Ascending aorta (tissue), 2 donors: Measurements from ENCODE around the gene KASH5. TPM values are rescaled to one million over a fixed set of nuclear protein-coding genes. Genes with fewer than 3 reads are reported as not detected.

Experiments used
- DNase-seq, 2 donors: peaks; one replicate each; pipeline ENCODE4 v3.0.0-alpha.2; 2019; ENCODE audit warnings: low spot score in 2 of 2
- H3K27ac ChIP-seq, 2 donors: fragments of 200-600 bp; sonication (generic); one replicate each; pipeline ENCODE4 v1.5.1; 2016 to 2017; ENCODE audit warnings: mild to moderate bottlenecking in 1 of 2
- H3K27me3 ChIP-seq: fragments of 200-600 bp; sonication (generic); one replicate; pipeline ENCODE4 v1.5.1; 2017
- H3K36me3 ChIP-seq, 2 donors: fragments of 200-600 bp; sonication (generic); one replicate each; pipeline ENCODE4 v1.5.1; 2016
- H3K4me1 ChIP-seq, 2 donors: fragments of 200-600 bp; sonication (generic); one replicate each; pipeline ENCODE4 v1.5.1; 2016 to 2017; ENCODE audit warnings: mild to moderate bottlenecking in 1 of 2
- H3K4me3 ChIP-seq, 2 donors: fragments of 200-600 bp; sonication (generic); one replicate each; pipeline ENCODE4 v1.5.1; 2016 to 2017; ENCODE audit warnings: mild to moderate bottlenecking in 1 of 2
- H3K9me3 ChIP-seq, 2 donors: fragments of 200-600 bp; sonication (generic); one replicate each; pipeline ENCODE4 v1.5.1; 2016
- intact Hi-C: fragments of 100-400 bp; cut with DNase I; formaldehyde crosslinking; loops from one replicate; pipeline ENCODE4 v1.15.1; 2023
- total RNA-seq: library from RNA; depleted of rRNA; stranded (reverse); fragments of >200 nt; gene quantifications from one replicate; pipeline ENCODE4 v1.1.0, GENCODE V29; 2016
- TF ChIP-seq, protein P1 (sequence below), 3 experiments: fragments of 200-600 bp in 2 of 3; fragments of 450-650 bp in 1 of 3; sonication (generic) in 2 of 3; IDR thresholded peaks; one replicate each; pipeline ENCODE4 v1.5.1; 2016 to 2019; ENCODE audit warnings: antibody characterized with exemption in 3 of 3, mild to moderate bottlenecking in 1 of 3, moderate library complexity in 1 of 3

KASH5 gene
- total RNA-seq, 1 donor from 2014 or later = not detected

DNA sequence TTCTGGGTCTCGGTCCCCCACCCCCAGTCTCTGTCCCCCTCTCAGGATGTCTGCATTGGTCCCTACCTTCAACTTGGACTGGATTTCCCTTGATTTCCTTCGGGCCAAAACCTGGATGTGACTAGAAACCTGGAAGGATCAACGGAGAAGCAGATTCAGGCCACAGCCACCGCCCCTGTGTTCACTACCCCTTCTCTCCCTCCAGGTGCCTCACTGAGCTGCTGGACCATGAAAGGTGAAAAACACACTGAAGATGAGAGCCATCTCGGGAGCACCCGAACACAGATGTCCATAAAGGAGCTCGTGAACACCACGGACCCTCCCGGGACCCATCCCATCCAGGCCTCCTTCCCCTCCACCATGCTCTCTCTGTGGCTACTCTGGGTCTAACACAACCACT, 30.9 kb upstream of the KASH5 start:
- DNase-seq = no peak
- no peaks in the 10 kb centered on the region for H3K9me3 ChIP-seq
- TF ChIP-seq, protein P1, sequence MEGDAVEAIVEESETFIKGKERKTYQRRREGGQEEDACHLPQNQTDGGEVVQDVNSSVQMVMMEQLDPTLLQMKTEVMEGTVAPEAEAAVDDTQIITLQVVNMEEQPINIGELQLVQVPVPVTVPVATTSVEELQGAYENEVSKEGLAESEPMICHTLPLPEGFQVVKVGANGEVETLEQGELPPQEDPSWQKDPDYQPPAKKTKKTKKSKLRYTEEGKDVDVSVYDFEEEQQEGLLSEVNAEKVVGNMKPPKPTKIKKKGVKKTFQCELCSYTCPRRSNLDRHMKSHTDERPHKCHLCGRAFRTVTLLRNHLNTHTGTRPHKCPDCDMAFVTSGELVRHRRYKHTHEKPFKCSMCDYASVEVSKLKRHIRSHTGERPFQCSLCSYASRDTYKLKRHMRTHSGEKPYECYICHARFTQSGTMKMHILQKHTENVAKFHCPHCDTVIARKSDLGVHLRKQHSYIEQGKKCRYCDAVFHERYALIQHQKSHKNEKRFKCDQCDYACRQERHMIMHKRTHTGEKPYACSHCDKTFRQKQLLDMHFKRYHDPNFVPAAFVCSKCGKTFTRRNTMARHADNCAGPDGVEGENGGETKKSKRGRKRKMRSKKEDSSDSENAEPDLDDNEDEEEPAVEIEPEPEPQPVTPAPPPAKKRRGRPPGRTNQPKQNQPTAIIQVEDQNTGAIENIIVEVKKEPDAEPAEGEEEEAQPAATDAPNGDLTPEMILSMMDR (IDR thresholded peaks at IDR 0.05) = no peak
- H3K27me3 ChIP-seq = no peaks in the 10 kb centered on the region
- H3K36me3 ChIP-seq = peaks cover 21 to 37% of the 10 kb centered on the region in 2 donors
- no peak overlapping the region for H3K4me3 ChIP-seq
- intact Hi-C loops = no loop called here
- no peaks in the 10 kb centered on the region for H3K4me1 ChIP-seq
- no peak overlapping the region for H3K27ac ChIP-seq

DNA sequence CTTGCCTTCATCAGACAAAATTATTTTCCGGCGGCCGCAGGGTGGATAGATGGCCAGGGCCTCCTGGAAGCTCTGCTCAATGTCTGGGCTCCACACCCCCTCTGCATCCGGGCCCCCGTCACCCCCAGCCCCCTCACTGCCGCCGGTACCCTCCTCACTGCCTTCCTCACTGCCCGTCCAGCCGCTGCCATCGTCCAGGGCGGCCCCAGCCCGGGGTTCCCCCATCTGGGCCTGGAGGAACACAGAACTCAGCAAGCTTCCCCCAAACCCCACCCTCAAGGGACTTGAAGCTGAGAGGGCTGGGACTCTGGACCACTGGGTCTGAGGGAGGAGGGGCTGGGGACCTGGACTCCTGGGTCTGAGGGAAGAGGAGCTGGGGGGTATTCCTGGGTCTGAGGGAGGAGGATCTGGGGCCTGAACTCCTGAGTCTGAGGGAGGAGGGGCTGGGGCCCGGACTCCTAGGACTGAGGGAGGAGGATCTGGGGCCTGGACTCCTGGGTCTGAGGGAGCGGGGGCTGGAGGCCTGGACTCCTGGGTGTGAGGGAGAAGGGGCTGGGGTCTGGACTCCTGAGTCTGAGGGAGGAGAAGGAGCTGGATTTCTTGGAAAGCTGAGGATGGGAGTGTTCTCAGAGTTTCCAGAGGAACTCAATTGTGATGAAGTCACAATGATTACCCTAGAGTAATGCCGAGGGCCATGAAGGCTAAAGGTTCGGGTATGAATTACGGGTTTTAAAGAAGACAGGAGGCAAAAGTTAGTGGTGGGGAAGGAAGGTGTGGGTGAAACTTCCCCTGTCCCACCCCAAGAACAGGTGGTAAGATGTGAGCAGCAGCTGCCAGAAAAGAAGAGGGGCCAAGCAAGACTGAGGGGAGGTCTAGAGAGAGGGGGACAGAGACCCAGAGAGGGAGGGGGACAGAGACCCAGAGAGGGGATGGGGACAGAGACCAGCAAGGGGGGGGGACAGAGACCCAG, 27.9 kb upstream of the KASH5 start:
- H3K36me3 ChIP-seq = peaks cover 4 to 26% of the 10 kb centered on the region in 2 donors
- H3K27me3 ChIP-seq = no peaks in the 10 kb centered on the region
- TF ChIP-seq, protein P1 (IDR thresholded peaks at IDR 0.05) = no peak
- H3K27ac ChIP-seq = peak overlapping the region; percentile 88 to 89
- intact Hi-C loops = loop anchor here (5.0 kb wide), 3 partner anchors 232 to 723 kb away; partner anchors contain the start of genes DBP, PRMT1 and PRR12
- peaks cover 0 to 7% of the 10 kb centered on the region in 2 donors for H3K4me1 ChIP-seq
- no peak for DNase-seq
- no peaks in the 10 kb centered on the region for H3K9me3 ChIP-seq
- no peak overlapping the region for H3K4me3 ChIP-seq

DNA sequence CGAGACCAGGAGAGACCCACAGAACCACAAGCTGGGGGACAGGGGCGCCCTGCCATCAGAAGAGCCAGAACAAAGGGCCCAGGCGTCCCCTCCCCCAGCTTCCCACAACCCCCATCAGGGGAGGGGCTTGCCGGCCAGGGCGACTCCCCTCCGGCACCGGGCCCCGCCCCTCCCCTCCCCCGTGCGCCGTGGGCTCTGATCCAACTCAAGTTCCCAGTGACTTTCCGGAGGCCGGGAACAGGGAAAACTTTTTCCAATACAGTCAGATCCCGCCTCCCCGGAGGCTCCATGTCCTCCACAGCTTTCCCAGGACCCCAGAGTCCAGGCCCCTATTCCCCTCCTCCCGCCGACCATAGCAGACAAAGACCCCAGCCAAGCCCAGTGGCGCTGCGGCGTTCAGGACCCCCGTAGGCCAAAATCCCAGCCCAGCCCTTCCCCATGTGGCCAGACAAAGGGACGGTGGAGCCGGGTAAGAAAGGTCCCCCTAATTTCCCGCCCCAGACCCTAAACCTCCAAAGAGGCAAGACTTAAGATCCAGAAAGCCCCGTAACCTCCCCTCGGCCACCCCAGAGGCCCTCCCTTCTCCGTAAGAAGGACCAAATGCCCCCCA, 26.5 kb upstream of the KASH5 start:
- intact Hi-C loops = loop anchor here (5.0 kb wide), 3 partner anchors 231 to 724 kb away; partner anchors contain the start of genes DBP, PRMT1 and PRR12
- peak; percentile 23 to 88 for DNase-seq
- H3K4me3 ChIP-seq = peak overlapping the region; percentile 62 to 76
- peak overlapping the region; percentile 88 to 89 for H3K27ac ChIP-seq
- no peaks in the 10 kb centered on the region for H3K27me3 ChIP-seq
- no peaks in the 10 kb centered on the region for H3K9me3 ChIP-seq
- TF ChIP-seq, protein P1 (IDR thresholded peaks at IDR 0.05) = no peak
- peaks cover 0 to 17% of the 10 kb centered on the region in 2 donors for H3K36me3 ChIP-seq
- H3K4me1 ChIP-seq = peaks cover 0 to 7% of the 10 kb centered on the region in 2 donors

DNA sequence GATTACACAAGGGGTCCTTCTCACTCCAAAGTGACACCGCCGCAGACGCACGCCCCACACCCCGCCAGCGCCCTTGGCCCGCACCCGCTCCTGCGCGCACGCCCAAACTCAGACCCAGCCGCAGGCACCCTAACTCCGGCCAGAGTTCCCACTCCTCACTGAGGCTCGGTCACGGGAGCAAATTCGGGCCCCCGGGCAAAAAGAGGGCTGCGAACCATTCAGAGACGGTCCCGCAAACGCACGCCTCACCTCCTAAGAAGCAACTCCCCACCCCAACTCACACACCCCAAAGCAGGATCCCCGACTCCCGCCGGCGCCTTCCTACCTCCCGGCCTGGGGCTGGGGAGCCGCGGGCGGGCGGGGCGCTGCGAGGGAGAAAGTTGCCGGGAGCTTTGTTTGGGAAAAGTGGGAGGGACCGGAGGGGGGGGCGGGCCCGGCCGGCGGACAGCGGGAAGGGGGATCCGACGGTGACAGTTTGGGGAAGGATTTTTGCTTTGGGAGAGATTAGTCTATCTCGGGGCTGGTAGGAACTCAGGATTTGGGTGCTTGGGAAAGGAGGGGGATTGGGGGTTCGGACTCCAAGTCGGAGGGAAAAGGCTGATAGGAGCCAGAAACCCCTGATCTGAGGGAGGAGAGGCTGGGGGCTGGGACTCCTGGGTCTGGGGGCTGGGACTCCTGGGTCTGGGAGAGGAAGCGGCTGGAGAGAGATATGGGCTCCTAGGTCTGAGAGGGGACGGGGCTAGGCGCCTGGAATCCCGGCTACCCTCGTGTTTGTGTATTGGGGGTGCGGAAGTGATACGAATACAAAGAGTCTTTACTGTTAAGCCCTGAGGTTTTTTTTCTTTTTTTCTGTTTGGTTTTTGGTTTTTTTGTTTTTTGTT, 25.8 kb upstream of the KASH5 start, which contains the start of gene TEAD2:
TSS of gene TEAD2 (minus strand) at position 369 of the 881 bp plus-strand sequence. CDS start 2,341 bp downstream, outside the sequence.
- H3K4me1 ChIP-seq = peaks cover 0 to 7% of the 10 kb centered on the region in 2 donors
- TF ChIP-seq, protein P1 (IDR thresholded peaks at IDR 0.05) = no peak
- H3K9me3 ChIP-seq = no peaks in the 10 kb centered on the region
- intact Hi-C loops = loop anchor here (5.0 kb wide), 3 partner anchors 230 to 725 kb away; partner anchors contain the start of genes DBP, PRMT1 and PRR12
- H3K27me3 ChIP-seq = no peaks in the 10 kb centered on the region
- DNase-seq = peak in 1 of 2 donors; percentile 85
- H3K27ac ChIP-seq = peak within 1 kb of the TSS; percentile 88 to 89
- H3K4me3 ChIP-seq = peak within 1 kb of the TSS; percentile 62 to 76
- H3K36me3 ChIP-seq = peaks cover 0 to 17% of the 10 kb centered on the region in 2 donors

DNA sequence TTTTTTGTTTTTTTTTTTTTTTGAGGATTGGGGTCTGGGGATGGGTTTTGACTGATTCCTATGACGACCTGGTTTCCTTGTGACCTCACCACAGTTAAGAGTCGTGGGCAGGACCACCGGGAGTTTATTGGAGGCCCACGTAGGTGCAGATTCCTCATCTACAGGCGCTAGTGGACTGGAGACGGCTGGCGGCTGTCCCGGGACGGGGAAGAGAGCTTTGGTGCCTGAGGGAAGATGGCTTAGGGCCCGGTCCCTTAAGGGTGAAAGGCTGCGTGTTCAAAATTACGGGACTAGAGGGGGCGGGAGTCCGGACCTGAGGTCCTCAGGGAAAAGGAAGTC, 25.2 kb upstream of the KASH5 start:
- TF ChIP-seq, protein P1 (IDR thresholded peaks at IDR 0.05) = no peak
- peak in 1 of 2 donors; percentile 71 for DNase-seq
- Histone ChIP-seq H3K27me3 (no peaks in the 10 kb centered on the region), H3K9me3 (no peaks in the 10 kb centered on the region), H3K4me1 (peaks cover 0 to 7% of the 10 kb centered on the region in 2 donors), H3K36me3 (peaks cover 0 to 12% of the 10 kb centered on the region in 2 donors), H3K4me3 (peak overlapping the region; percentile 45 to 76), H3K27ac (peak overlapping the region; percentile 88 to 89)
- intact Hi-C loops = loop anchor here (1.0 to 5.0 kb wide), 5 partner anchors 24 to 726 kb away; partner anchors contain the start of genes DBP, PRMT1 and PRR12
